ENCODE results near the gene TP53.
A peak's percentile ranks its signal among the peaks of the same experiment; 100 is the strongest.

Gene TP53

GRCh38 chr17:7668482-7668881, 18.8 kb downstream of the TP53 start:
- no peak for TF ChIP-seq CTCF (conservative IDR thresholded peaks at IDR 0.05; ENCODE audit: low read depth, low read length)
- no peak overlapping the region for H3K4me3 ChIP-seq (ENCODE audit: low read length)

GRCh38 chr17:7667656-7668406, 19.5 kb downstream of the TP53 start:
- H3K4me3 ChIP-seq (ENCODE audit: low read length): no peak overlapping the region
- TF ChIP-seq CTCF (conservative IDR thresholded peaks at IDR 0.05; ENCODE audit: low read depth, low read length): no peak
- no peak for DNase-seq (ENCODE audit: low read depth)

More at GRCh38 chr17:7668482-7668881, 18.8 kb downstream of the TP53 start:
- DNase-seq (ENCODE audit: low read depth): no peak

- no peak for DNase-seq (ENCODE audit: low read depth)
- no peak overlapping the region for H3K4me3 ChIP-seq (ENCODE audit: low read length)
- peak; percentile 7 for TF ChIP-seq CTCF (conservative IDR thresholded peaks at IDR 0.05; ENCODE audit: low read depth, low read length)
Measured at GRCh38 chr17:7656958-7657609, 30.2 kb downstream of the TP53 start.

GRCh38 chr17:7655541-7655840, 31.8 kb downstream of the TP53 start:
- no peak for TF ChIP-seq CTCF (conservative IDR thresholded peaks at IDR 0.05; ENCODE audit: low read depth, low read length)
- no peak for DNase-seq (ENCODE audit: low read depth)
- no peak overlapping the region for H3K4me3 ChIP-seq (ENCODE audit: low read length)

GRCh38 chr17:7654832-7655540, 32.3 kb downstream of the TP53 start:
- no peak for DNase-seq (ENCODE audit: low read depth)
- no peak overlapping the region for H3K4me3 ChIP-seq (ENCODE audit: low read length)
- TF ChIP-seq CTCF (conservative IDR thresholded peaks at IDR 0.05; ENCODE audit: low read depth, low read length): no peak

GRCh38 chr17:7652388-7653356, 34.6 kb downstream of the TP53 start:
- H3K4me3 ChIP-seq (ENCODE audit: low read length): no peak overlapping the region
- no peak for DNase-seq (ENCODE audit: low read depth)
- no peak for TF ChIP-seq CTCF (conservative IDR thresholded peaks at IDR 0.05; ENCODE audit: low read depth, low read length)

Data from retinal pigment epithelial cell (primary cell).